ENCODE measurements around the gene CNPY1. TPM values are rescaled to one million over a fixed set of nuclear protein-coding genes. Genes with fewer than 3 reads are reported as not detected.

Gene CNPY1
- total RNA-seq, 1 donor from 2014 or later = not detected

- TF ChIP-seq CTCF (IDR thresholded peaks at IDR 0.05) (no peak), POLR2A (IDR thresholded peaks at IDR 0.05) (no peak), POLR2AphosphoS5 (IDR thresholded peaks at IDR 0.05; ENCODE audit: insufficient read depth in 1 of 2, low read depth in 1 of 2) (no peak)
- Histone ChIP-seq H3K27me3 (peaks cover 14% of the 10 kb centered on the region), H3K36me3 (no peaks in the 10 kb centered on the region), H3K27ac (no peak overlapping the region), H3K4me3 (no peak overlapping the region), H3K9me3 (no peaks in the 10 kb centered on the region), H3K4me1 (peaks cover 33% of the 10 kb centered on the region)
- no peak for DNase-seq (ENCODE audit: extremely low spot score in 2 of 2)
- intact Hi-C loops (cut with DNase I) = no loop called here
Observed at GRCh38 chr7:155459700-155460461, 86.5 kb downstream of the CNPY1 start.

DNA sequence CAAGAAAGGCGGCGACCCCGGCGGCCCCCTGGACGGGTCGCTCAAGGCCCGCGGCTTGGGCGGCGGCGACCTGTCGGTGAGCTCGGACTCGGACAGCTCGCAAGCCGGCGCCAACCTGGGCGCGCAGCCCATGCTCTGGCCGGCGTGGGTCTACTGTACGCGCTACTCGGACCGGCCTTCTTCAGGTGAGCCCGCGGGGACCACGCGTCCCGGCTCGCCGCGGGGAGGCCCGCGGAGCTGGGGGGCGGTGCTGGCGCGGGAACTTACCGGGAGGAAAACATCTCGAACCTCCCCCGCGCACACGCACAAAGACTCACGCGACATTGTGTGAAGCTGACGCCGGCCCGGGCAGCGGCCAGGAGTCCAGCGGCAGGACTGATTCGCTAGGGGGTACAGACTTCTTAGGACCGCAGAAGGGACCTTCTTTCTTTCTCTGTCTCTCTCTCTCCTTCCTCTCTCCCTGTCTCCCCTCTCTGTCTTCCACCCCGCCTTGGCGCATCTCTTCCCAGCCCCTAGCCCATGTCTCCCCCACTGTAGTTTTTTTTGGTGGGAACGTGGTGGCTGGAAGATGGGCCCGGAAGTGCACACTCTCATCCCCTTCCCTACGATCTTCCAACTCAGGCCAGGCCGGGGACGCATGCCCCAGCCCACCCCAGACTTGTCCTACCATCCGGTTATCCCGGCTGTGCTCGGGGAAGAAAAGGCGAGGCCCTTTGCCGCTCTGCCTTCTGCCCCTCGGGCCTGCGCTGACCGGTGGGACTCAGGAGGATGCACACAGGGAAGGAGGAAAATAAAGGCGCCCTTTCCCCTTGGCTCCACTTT is 87.3 kb downstream of the CNPY1 start:
- Histone ChIP-seq H3K27me3 (peaks cover 13% of the 10 kb centered on the region), H3K36me3 (no peaks in the 10 kb centered on the region), H3K9me3 (no peaks in the 10 kb centered on the region), H3K27ac (no peak overlapping the region), H3K4me1 (peaks cover 41% of the 10 kb centered on the region), H3K4me3 (peak overlapping the region; percentile 15 to 38)
- no peak for DNase-seq (ENCODE audit: extremely low spot score in 2 of 2)
- TF ChIP-seq POLR2A (IDR thresholded peaks at IDR 0.05) = no peak
- TF ChIP-seq POLR2AphosphoS5 (IDR thresholded peaks at IDR 0.05; ENCODE audit: insufficient read depth in 1 of 2, low read depth in 1 of 2) = no peak
- TF ChIP-seq CTCF (IDR thresholded peaks at IDR 0.05) = no peak
- intact Hi-C loops (cut with DNase I) = no loop called here

GRCh38 chr7:155458111-155458877 is 88.1 kb downstream of the CNPY1 start, which contains the start of gene EN2:
TSS of gene EN2 (plus strand) at chr7:155458129. CDS start at chr7:155458378, 249 bp downstream.
- H3K4me1 ChIP-seq = peaks cover 47% of the 10 kb centered on the region
- no peaks in the 10 kb centered on the region for H3K36me3 ChIP-seq
- no peak within 1 kb of the TSS for H3K27ac ChIP-seq
- peak within 1 kb of the TSS; percentile 34 to 43 for H3K4me3 ChIP-seq
- TF ChIP-seq CTCF (IDR thresholded peaks at IDR 0.05) (no peak), POLR2A (IDR thresholded peaks at IDR 0.05) (no peak), POLR2AphosphoS5 (IDR thresholded peaks at IDR 0.05; ENCODE audit: insufficient read depth in 1 of 2, low read depth in 1 of 2) (no peak)
- intact Hi-C loops (cut with DNase I) = no loop called here
- no peak for DNase-seq (ENCODE audit: extremely low spot score in 2 of 2)
- H3K27me3 ChIP-seq = peaks cover 20% of the 10 kb centered on the region
- no peaks in the 10 kb centered on the region for H3K9me3 ChIP-seq

DNA sequence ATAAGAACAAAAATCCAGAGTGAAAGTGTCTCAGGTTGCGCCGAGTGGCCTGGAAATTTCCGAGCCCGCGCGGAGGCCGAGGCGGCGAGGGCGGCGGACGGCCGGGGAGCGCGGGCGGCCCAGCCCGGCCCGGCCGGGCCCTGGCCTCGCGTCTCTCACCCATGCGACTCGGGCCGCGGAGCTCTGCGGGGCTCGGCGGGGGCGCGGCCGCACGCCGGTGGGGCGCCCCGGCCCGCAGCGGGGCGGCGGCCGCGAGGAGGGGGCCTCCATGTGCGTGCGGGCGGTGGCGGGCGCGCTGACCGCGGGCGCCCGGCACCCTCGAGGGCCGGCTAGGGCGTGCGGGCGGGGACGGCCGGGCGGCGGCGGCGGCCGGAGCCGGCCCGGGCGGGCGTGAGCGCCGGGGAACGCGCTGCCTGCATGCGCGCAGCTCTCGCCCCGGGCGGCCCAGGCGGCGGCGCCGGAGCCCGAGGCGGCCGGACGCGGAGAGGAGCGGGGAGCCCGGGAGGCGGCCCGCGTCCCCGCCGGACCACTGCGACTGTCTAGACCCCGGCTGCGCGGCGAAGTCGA is 88.7 kb downstream of the CNPY1 start:
- no peaks in the 10 kb centered on the region for H3K9me3 ChIP-seq
- peaks cover 47% of the 10 kb centered on the region for H3K4me1 ChIP-seq
- H3K27ac ChIP-seq = no peak overlapping the region
- no peaks in the 10 kb centered on the region for H3K36me3 ChIP-seq
- peaks cover 20% of the 10 kb centered on the region for H3K27me3 ChIP-seq
- intact Hi-C loops (cut with DNase I) = no loop called here
- no peak for DNase-seq (ENCODE audit: extremely low spot score in 2 of 2)
- TF ChIP-seq POLR2A (IDR thresholded peaks at IDR 0.05) (no peak), POLR2AphosphoS5 (IDR thresholded peaks at IDR 0.05; ENCODE audit: insufficient read depth in 1 of 2, low read depth in 1 of 2) (no peak), CTCF (IDR thresholded peaks at IDR 0.05) (no peak)
- peak overlapping the region; percentile 34 to 43 for H3K4me3 ChIP-seq

All from vagina (tissue), 2 donors.